GM18519 (cell line): Measurements from ENCODE around the gene EGLN2.
"Not testable (repeated sequence)": the region's sequence is repeated elsewhere in the genome, so short reads cannot be mapped to it uniquely, and the experiment has no call there.

Source experiments
- ATAC-seq: cut with Tn5 transposase; IDR thresholded peaks from one replicate; pipeline ENCODE4 v1.9.1; 2021; ENCODE audit warnings: mild to moderate bottlenecking, moderate library complexity; ENCODE audit not compliant: unreplicated experiment, low FRiP score

Gene EGLN2

GRCh38 chr19:40815223-40815622 lies 16.2 kb downstream of the EGLN2 start:
- no peak for ATAC-seq

- not testable (repeated sequence) for ATAC-seq
Observed at GRCh38 chr19:40818480-40819399, 19.7 kb downstream of the EGLN2 start.

GRCh38 chr19:40819479-40820234 lies 20.7 kb downstream of the EGLN2 start:
- not testable (repeated sequence) for ATAC-seq

DNA sequence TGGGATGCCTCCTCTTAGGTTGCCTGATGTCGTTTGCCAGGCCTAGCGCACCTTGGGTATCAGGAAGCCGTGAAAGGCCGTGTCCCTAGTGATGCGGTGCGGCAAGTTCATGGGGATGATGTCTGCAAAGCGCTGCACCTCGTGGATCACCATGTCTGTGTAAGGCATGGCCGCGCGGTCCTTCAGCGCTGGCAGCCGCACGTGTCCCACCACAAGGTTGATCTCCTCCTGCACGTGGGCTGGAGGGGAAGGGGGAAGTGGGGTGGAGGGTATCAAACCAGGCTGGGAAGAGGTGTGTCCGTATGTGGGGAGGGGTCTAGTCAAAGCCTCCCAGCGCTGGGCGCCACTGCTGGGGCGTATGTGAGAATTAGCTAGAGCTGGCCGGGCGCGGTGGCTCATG lies 23.2 kb downstream of the EGLN2 start:
- ATAC-seq, result no peak

GRCh38 chr19:40822704-40823553 lies 23.9 kb downstream of the EGLN2 start:
- not testable (repeated sequence) for ATAC-seq

DNA sequence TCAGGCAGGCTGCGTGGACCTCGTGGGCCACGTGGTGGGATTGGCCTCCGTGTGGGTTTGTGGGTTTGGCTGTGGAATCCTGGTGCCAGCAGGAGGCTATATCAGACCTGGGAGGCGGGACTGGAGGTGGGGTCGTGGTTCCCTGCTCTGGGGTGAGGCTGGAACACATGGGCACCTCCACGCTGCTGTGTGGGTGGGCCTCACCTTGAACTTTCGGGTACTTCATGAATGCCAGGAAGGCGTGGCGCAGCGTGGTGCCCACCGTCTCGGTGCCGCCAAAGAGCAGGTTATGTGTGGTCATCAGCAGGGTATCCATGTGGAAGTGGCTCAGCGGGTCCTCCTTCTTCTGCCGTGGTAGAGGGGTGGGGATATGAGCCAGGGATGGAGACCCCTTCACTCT lies 25.9 kb downstream of the EGLN2 start:
- ATAC-seq, result not testable (repeated sequence)

DNA sequence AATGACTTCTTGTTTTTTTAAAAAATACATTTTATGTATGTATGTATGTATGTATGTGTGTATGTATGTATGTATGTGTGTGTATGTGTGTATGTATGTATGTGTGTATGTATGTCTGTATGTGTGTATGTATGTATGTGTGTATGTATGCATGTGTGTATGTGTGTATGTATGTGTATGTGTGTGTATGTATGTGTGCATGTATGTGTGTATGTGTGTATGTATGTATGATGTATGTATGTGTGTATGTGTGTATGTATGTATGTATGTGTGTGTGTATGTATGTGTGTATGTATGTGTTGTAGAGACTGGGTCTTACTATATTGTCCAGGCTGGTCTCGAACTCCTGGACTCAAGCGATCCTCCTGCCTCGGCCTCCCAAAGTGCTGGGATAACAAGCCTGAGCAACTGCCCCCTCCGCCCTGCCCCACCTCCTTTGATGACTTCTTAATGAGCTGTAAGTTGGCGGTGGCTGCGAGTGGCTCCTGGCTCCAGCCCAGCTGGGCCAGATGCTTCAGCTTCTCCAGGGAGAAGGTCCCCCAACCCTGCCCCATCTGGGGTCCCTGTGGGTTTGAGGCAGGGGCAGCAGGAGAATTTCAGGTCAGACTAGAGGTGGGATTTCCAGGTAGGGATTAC lies 26.6 kb downstream of the EGLN2 start:
- not testable (repeated sequence) for ATAC-seq

GRCh38 chr19:40826312-40826698 lies 27.3 kb downstream of the EGLN2 start:
- ATAC-seq, result not testable (repeated sequence)

DNA sequence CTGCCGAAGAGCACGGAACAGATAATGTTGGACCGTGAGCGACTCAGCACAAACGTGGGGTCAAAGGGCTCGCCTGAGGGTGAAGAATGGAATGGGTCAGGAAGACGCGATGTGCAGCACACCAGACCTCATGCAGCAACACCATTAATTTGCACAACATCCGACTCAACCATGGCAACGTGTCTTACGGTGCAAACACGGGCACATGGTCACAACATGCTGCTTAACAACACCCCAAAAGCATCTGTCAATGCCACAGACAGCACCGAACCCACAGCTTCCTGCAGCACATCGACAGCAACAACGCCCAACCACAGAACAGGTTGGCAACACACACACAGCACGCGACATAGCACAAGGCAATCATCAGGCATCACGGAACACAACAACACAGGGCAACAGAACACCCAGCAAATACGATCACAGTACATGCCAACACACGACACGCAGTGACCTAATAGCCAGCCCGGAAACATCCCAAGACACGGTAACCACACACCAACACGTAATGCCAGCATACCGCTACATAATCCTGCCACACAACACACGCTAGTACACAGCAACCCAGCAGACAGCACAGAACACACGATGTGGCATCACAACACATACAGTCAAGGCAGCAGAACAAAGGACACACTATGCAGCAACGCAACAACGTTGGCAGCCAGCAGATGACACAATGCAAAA lies 27.9 kb downstream of the EGLN2 start:
- ATAC-seq, result not testable (repeated sequence)

DNA sequence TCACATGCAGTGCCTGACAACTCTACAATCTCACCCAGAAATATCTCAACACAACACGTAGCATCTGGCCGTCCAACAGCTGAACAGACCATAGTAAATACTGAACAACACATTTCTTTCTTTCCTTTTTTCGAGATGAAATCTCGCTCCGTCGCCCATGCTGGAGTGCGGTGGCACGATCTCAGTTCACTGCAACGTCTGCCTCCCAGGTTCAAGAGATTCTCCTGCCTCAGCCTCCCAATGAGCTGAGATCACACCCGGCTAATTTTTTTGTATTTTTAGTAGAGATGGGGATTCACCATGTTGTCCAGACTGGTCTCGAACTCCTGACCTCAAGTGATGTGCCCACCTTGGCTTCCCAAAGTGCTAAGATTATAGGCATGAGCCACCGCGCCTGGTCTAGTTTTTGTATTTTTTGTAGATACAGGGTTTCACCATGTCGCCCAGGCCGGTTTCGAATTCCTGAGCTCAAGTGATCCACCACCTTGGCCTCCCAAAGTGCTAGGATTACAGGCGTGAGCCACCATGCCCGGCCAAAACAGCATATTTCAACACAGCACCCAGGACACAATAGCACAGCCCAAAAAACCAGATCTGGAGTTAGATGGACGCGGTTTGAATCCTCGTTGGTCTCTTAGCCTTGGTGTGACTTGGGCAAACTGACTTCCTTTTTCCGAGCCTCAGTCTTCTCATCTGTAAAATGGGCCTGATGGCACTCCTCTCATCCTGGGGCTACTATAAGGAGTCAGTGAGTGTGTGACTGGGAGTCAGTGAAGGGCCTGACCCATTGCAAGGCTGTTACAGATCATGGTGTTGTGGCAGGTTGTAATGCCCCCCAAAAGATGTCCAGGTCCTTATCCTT lies 28.6 kb downstream of the EGLN2 start:
- ATAC-seq, result no peak

GRCh38 chr19:40829205-40829604 lies 30.2 kb downstream of the EGLN2 start:
- no peak for ATAC-seq

DNA sequence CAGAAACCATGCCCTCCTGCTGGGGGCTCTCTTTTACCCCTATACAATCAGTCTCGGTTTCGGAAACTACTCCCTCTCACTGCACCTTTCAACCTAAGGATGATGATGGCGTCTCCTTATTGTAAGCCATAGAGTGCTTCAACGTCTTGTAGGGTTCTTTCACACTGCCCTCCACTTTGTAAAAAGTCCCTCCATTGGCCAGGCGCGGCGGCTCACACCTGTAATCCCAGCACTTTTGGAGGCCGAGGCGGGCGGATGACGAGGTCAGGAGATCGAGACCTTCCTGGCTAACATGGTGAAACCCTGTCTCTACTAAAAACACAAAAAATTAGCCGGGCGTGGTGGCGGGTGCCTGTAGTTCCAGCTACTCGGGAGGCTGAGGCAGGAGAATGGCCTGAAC lies 31.8 kb downstream of the EGLN2 start:
- not testable (repeated sequence) for ATAC-seq

- ATAC-seq, result no peak
Observed at GRCh38 chr19:40831502-40832430, 32.8 kb downstream of the EGLN2 start.

- not testable (repeated sequence) for ATAC-seq
Observed at GRCh38 chr19:40832431-40832790, 33.4 kb downstream of the EGLN2 start.

DNA sequence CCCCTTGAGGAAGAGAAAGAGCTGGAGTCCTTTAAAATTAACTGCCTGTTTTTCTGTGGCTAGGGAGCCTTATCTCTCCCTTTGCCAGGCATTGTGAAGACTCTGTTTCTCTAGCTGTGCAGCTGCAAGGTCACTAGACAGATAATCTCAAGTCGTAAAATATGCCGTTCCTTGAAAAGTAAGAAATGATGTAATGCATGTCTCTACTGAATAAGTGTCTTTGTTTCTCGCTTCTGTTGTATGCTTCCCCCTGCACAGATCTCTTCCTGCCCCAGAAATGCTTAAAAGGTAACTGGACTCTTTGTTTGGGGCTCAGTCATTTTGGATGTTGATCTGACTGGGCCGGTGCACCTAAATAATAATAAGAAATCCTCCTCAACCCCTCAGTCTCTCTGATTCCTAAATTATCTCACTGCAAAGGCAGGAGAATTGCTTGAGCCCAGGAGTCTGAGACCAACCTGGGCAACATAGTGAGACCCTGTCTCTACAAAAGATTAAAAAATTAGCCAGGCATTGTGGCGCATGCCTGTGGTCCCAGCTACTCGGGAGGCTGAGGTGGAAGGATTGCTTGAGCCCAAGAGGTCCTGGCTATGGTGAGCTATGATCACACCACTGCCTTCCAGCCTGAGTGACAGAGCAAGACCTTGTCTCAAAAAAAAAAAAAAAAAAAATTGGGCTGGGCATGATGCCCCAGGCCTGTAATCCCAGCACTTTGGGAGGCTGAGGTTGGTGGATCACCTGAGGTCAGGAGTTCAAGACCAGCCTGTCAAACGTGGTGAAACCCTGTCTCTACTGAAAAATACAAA lies 34.9 kb downstream of the EGLN2 start:
- ATAC-seq, result not testable (repeated sequence)

- ATAC-seq, result no peak
Observed at GRCh38 chr19:40836754-40837429, 37.9 kb downstream of the EGLN2 start.
